T-helper 2 cell treated with Interferon-gamma antibody and Interleukin-4, amounts not matched to agents 5 μg/mL and 100 μg/mL, for 36 hours (primary cell): ENCODE results near the gene HBA1.
"Not testable (repeated sequence)": the region's sequence is repeated elsewhere in the genome, so short reads cannot be mapped to it uniquely, and the experiment has no call there.

Experiments
- DNase-seq: peaks from one replicate; pipeline ENCODE4 v3.0.0; 2021; ENCODE audit warnings: low spot score
- H3K27ac Mint-ChIP-seq: one replicate; pipeline ENCODE4 v1.8.0; 2021; ENCODE audit warnings: mild to moderate bottlenecking, mixed read lengths
- H3K27me3 Mint-ChIP-seq: one replicate; pipeline ENCODE4 v1.8.0; 2021; ENCODE audit warnings: low read depth, mixed read lengths
- H3K36me3 Mint-ChIP-seq: one replicate; pipeline ENCODE4 v1.8.0; 2021; ENCODE audit warnings: low read depth, mixed read lengths
- H3K4me1 Mint-ChIP-seq: one replicate; pipeline ENCODE4 v1.8.0; 2021; ENCODE audit warnings: low read depth, mixed read lengths
- H3K4me3 Mint-ChIP-seq: one replicate; pipeline ENCODE4 v1.8.0; 2022; ENCODE audit warnings: mild to moderate bottlenecking, moderate library complexity, mixed read lengths
- H3K9me3 Mint-ChIP-seq: one replicate; pipeline ENCODE4 v1.8.0; 2021; ENCODE audit warnings: mixed read lengths

HBA1 gene

DNA sequence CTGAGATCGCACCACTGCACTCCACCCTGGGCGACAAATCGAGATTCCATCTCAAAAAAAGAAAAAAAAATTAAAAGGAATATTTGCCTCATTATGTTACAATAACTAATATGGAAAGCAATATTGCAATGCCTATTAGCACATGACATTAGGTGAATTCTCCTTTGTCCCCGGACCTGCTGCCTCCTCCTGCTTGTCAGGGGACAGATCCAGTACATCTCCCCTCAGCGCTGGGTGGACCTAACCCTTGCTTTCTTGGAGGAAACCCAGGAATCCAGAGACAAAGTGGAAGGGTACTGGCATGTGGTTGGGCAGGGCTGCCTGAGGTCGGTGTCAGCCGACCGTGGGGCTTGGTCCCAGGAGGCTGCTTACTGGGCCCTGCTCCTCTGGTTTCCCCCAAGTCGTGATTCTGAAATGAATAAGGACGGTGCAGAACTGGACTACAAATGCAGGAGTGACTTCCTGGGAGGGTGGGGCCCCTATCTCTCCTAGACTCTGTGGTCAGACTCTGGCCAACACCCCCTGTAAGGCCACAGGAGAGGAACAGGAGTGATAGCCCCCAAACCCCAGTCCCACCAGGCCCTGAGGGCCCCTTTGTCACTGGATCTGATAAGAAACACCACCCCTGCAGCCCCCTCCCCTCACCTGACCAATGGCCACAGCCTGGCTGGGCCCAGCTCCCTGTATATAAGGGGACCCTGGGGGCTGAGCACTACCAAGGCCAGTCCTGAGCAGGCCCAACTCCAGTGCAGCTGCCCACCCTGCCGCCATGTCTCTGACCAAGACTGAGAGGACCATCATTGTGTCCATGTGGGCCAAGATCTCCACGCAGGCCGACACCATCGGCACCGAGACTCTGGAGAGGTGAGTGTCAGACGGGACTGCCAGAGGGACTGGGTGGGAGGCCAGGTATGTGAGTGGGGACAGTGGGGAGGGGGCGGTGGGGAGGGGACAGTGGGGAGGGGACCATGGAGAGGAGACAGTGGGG is 24.0 kb upstream of the HBA1 start, which contains the start of gene HBZ:
Gene HBZ (plus strand): TSS at position 504 of the 988 bp plus-strand sequence. CDS start 266 bp downstream, at position 770.
- Mint-ChIP-seq H3K27me3 (peaks cover 38% of the 10 kb centered on the region), H3K4me3 (no peak within 1 kb of the TSS), H3K27ac (no peak within 1 kb of the TSS), H3K36me3 (no peaks in the 10 kb centered on the region), H3K4me1 (peaks cover 5% of the 10 kb centered on the region), H3K9me3 (no peaks in the 10 kb centered on the region)
- DNase-seq, result no peak

DNA sequence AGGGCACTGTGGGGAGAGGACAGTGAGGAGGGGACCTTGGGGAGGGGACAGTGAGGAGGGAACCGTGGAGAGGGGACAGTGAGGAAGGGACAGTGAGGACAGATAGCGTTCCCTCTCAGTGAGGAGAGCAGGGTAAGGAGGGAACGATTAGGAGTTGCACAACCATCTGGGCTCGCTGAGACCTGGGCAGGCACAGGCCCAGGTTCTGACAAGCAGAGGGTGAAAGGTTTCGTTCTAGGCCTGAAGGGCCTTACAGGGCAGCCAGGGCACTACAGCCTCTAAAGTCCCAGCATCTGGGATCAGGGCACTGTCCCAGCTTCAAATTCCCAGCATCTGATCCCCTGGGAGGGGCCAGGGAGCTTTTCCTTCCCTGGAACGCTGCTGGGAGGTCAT is 23.4 kb upstream of the HBA1 start:
- H3K27ac Mint-ChIP-seq, H3K36me3 Mint-ChIP-seq, H3K4me3 Mint-ChIP-seq, H3K9me3 Mint-ChIP-seq, H3K4me1 Mint-ChIP-seq, DNase-seq: not testable (repeated sequence)
- peaks cover 42% of the 10 kb centered on the region for H3K27me3 Mint-ChIP-seq

DNA sequence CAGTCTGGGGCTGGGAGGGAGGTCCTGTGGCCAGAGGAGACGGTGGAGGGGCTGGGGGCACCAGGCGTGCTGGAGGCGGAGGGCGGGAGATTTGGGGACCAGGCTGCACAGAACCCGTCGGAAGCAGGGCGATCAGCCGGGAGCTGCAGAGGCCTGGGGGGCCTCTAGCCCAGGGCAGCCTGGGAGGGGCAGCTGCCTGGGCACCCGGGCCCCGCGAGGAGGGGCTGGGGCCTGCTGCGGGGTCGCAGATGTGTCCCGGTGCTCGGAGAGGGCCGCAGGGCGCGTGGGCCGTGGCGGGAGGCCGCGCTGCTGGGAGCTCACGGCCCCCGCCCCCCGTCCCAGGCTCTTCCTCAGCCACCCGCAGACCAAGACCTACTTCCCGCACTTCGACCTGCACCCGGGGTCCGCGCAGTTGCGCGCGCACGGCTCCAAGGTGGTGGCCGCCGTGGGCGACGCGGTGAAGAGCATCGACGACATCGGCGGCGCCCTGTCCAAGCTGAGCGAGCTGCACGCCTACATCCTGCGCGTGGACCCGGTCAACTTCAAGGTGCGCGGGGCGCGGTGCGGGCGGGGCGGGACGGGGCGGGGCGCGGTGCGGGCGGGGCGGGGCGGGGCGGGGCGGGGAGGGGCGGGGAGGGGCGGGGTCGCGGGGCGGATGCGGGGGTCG is 22.8 kb upstream of the HBA1 start:
- peaks cover 45% of the 10 kb centered on the region for H3K27me3 Mint-ChIP-seq
- not testable (repeated sequence) for DNase-seq

DNA sequence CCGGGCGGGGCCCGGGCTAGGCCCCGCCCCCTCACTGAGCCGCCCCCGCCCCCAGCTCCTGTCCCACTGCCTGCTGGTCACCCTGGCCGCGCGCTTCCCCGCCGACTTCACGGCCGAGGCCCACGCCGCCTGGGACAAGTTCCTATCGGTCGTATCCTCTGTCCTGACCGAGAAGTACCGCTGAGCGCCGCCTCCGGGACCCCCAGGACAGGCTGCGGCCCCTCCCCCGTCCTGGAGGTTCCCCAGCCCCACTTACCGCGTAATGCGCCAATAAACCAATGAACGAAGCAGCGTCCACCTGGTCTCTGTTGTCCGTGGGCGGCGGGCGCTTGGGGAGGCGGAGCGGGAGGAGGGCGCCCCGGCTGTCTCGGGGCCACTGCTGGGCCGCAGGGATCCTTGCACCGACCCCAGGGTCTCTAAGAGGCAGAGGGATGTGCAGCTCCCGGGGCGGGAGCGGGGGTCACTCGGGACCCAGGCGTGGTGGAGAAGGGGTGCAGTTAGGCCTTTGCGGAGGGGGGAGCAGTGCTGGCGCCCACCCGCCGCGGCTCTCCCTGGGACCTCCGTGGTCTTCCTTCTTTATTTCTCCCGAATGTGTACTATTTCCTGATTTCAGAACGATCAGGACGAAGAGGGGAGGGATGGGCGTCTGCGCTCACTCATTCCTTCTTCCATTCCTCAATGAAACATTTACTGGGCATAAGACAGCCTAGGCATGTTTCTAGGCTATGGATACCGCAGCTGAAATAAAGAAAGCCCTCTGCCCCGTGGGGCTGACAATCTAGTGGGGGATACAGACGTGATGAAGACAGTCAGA is 22.1 kb upstream of the HBA1 start:
- peak; percentile 32 for DNase-seq
- Mint-ChIP-seq H3K36me3 (no peaks in the 10 kb centered on the region), H3K9me3 (no peaks in the 10 kb centered on the region), H3K4me1 (peaks cover 5% of the 10 kb centered on the region), H3K27ac (no peak overlapping the region), H3K4me3 (peak overlapping the region; percentile 64), H3K27me3 (peaks cover 48% of the 10 kb centered on the region)

More for the DNA sequence above, 22.8 kb upstream of the HBA1 start:
- not testable (repeated sequence) for H3K4me1 Mint-ChIP-seq, H3K9me3 Mint-ChIP-seq, H3K4me3 Mint-ChIP-seq, H3K27ac Mint-ChIP-seq, H3K36me3 Mint-ChIP-seq

DNA sequence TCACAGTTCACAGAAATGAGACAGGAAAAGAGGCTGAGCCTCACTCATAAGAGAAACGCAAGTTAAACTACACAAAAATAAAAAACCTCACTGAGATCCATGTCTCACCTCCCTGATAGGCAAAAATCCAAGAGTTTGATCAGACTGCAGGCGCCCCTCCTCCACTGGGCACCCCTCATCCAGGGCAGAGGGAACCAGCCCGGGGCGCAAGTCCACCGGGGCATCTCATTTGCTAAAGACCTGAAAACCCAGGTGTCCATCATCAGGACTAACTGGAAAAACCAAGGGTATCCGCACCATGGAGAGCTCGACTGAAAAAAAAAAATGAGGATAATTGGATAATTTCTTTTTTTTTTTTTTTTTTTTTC is 21.5 kb upstream of the HBA1 start:
- no peaks in the 10 kb centered on the region for H3K36me3 Mint-ChIP-seq
- no peaks in the 10 kb centered on the region for H3K9me3 Mint-ChIP-seq
- H3K27ac Mint-ChIP-seq, result no peak overlapping the region
- peak overlapping the region; percentile 64 for H3K4me3 Mint-ChIP-seq
- H3K27me3 Mint-ChIP-seq, result peaks cover 45% of the 10 kb centered on the region
- no peak for DNase-seq
- peaks cover 5% of the 10 kb centered on the region for H3K4me1 Mint-ChIP-seq

DNA sequence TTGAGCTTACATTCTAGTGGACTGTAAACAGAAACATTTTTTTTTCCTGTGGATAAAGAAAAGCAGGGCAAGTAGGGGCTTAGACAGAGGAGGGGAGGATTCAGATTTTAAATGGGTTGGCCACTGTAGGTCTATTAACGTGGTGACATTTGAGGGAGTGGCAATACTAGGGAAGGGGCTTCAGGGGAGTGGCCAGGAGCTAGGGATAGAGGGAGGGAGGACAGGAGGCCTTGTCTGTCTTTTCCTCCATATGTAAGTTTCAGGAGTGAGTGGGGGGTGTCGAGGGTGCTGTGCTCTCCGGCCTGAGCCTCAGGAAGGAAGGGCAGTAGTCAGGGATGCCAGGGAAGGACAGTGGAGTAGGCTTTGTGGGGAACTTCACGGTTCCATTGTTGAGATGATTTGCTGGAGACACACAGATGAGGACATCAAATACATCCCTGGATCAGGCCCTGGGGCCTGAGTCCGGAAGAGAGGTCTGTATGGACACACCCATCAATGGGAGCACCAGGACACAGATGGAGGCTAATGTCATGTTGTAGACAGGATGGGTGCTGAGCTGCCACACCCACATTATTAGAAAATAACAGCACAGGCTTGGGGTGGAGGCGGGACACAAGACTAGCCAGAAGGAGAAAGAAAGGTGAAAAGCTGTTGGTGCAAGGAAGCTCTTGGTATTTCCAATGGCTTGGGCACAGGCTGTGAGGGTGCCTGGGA is 17.2 kb upstream of the HBA1 start:
- Mint-ChIP-seq H3K9me3 (no peaks in the 10 kb centered on the region), H3K4me3 (no peak overlapping the region), H3K27me3 (peaks cover 38% of the 10 kb centered on the region), H3K27ac (no peak overlapping the region), H3K36me3 (no peaks in the 10 kb centered on the region), H3K4me1 (peaks cover 5% of the 10 kb centered on the region)
- DNase-seq, result no peak

DNA sequence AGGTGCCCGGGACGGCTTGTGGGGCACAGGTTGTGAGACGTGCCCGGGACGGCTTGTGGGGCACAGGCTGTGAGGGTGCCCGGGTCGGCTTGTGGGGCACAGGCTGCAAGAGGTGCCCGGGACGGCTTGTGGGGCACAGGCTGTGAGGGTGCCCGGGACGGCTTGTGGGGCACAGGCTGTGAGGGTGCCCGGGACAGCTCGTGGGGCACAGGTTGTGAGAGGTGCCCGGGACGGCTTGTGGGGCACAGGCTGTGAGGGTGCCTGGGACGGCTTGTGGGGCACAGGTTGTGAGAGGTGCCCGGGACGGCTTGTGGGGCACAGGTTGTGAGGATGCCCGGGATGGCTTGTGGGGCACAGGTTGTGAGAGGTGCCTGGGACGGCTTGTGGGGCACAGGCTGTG is 16.2 kb upstream of the HBA1 start:
- not testable (repeated sequence) for H3K4me1 Mint-ChIP-seq, H3K9me3 Mint-ChIP-seq, DNase-seq, H3K27ac Mint-ChIP-seq, H3K36me3 Mint-ChIP-seq, H3K4me3 Mint-ChIP-seq
- H3K27me3 Mint-ChIP-seq, result peaks cover 36% of the 10 kb centered on the region

DNA sequence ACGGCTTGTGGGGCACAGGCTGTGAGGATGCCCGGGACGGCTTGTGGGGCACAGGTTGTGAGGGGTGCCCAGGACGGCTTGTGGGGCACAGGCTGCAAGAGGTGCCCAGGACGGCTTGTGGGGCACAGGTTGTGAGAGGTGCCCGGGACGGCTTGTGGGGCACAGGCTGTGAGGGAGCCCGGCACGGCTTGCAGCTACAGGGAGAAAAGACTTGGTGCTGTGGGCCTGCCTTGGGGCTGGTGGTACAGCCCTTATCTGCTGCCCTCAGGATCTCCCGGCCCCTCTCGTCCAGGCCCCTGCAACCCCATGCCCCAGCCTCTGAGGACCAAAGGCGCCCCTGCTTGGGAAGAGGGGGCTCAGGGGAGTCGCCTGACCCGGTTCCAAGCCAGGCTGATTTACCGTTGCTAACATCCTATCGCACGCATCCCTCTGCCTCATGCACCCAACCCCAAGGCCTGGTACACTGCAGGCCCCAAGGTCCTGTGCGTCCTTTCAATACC is 15.7 kb upstream of the HBA1 start:
- DNase-seq, result no peak
- Mint-ChIP-seq H3K9me3 (no peaks in the 10 kb centered on the region), H3K4me1 (no peaks in the 10 kb centered on the region), H3K4me3 (no peak overlapping the region), H3K36me3 (no peaks in the 10 kb centered on the region), H3K27ac (no peak overlapping the region), H3K27me3 (peaks cover 37% of the 10 kb centered on the region)

DNA sequence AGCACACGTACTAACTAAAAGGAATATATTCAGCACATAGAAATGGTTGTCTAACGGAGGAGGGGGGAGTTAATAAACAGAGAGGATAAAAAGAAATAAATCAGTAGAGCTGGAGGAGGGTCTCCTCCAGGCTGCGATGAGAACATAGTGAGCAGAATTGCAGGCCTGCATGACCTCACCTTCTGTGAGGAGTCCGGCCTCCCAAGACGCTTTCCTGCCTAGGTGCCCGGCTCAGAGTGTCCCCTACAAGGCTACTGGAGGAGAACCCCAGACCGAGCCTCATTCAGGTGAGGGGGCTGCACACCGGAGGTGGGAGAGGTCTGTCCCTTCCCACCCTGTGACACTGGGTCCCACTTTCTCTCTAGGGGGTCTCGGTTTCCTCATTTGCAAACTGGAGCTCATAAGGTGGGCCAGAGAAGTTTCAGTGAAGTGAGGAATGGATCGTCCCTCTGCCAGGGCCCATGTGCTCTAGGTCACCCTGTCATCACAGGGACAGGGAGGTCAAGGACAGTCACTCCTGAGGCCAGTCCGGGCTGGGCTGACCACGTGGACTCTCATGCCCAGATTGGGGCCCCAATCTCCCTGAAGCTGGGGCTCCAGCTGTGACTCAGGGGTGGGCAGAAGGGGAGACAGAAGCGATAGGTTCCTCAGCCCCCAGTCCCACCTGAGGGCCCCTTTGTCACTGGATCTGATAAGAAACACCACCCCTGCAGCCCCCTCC is 14.0 kb upstream of the HBA1 start:
- no peaks in the 10 kb centered on the region for H3K9me3 Mint-ChIP-seq
- H3K4me1 Mint-ChIP-seq, result no peaks in the 10 kb centered on the region
- no peaks in the 10 kb centered on the region for H3K36me3 Mint-ChIP-seq
- no peak for DNase-seq
- H3K4me3 Mint-ChIP-seq, result no peak overlapping the region
- H3K27me3 Mint-ChIP-seq, result peaks cover 43% of the 10 kb centered on the region
- no peak overlapping the region for H3K27ac Mint-ChIP-seq

DNA sequence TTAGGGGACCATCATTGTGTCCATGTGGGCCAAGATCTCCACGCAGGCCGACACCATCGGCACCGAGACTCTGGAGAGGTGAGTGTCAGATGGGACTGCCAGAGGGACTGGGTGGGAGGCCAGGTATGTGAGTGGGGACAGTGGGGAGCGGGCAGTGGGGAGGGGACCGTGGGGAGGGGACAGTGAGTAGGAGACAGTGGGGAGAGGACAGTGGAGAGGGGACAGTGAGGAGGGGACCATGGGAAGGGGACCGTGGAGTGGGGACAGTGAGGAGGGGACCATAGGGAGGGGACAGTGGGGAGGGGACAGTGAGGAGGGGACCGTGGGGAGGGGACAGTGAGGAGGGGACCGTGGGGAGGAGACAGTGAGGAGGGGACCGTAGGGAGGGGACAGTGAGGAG is 13.3 kb upstream of the HBA1 start:
- H3K27ac Mint-ChIP-seq, H3K4me1 Mint-ChIP-seq, H3K9me3 Mint-ChIP-seq, H3K36me3 Mint-ChIP-seq, DNase-seq, H3K4me3 Mint-ChIP-seq: not testable (repeated sequence)
- H3K27me3 Mint-ChIP-seq, result peaks cover 45% of the 10 kb centered on the region

DNA sequence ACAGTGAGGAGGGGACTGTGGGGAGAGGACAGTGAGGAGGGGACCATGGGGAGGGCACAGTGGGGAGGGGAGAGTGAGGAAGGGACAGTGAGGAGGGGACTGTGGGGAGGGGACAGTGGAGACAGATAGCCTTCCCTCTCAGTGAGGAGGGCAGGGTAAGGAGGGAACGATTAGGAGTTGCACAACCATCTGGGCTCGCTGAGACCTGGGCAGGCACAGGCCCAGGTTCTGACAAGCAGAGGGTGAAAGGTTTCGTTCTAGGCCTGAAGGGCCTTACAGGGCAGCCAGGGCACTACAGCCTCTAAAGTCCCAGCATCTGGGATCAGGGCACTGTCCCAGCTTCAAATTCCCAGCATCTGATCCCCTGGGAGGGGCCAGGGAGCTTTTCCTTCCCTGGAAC is 12.8 kb upstream of the HBA1 start:
- H3K27me3 Mint-ChIP-seq, result peaks cover 47% of the 10 kb centered on the region
- H3K4me3 Mint-ChIP-seq, H3K9me3 Mint-ChIP-seq: not testable (repeated sequence)

DNA sequence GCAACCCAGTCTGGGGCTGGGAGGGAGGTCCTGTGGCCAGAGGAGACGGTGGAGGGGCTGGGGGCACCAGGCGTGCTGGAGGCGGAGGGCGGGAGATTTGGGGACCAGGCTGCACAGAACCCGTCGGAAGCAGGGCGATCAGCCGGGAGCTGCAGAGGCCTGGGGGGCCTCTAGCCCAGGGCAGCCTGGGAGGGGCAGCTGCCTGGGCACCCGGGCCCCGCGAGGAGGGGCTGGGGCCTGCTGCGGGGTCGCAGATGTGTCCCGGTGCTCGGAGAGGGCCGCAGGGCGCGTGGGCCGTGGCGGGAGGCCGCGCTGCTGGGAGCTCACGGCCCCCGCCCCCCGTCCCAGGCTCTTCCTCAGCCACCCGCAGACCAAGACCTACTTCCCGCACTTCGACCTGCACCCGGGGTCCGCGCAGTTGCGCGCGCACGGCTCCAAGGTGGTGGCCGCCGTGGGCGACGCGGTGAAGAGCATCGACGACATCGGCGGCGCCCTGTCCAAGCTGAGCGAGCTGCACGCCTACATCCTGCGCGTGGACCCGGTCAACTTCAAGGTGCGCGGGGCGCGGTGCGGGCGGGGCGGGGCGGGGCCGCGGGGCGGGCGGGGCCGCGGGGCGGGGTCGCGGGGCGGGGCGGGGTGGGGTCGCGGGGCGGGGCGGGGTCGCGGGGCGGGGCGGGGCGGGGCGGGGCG is 12.2 kb upstream of the HBA1 start:
- H3K27me3 Mint-ChIP-seq, result peaks cover 50% of the 10 kb centered on the region
- not testable (repeated sequence) for H3K27ac Mint-ChIP-seq, DNase-seq, H3K36me3 Mint-ChIP-seq, H3K4me3 Mint-ChIP-seq, H3K4me1 Mint-ChIP-seq, H3K9me3 Mint-ChIP-seq

More for the DNA sequence above, 12.8 kb upstream of the HBA1 start:
- not testable (repeated sequence) for H3K4me1 Mint-ChIP-seq, DNase-seq, H3K27ac Mint-ChIP-seq, H3K36me3 Mint-ChIP-seq
